Body of pancreas (tissue), 4 donors: ENCODE results near the gene C1orf52. TPM values are rescaled to one million over a fixed set of nuclear protein-coding genes. Genes with fewer than 3 reads are reported as not detected.

Experiments
- ATAC-seq: fragments of 150-250 bp; one replicate; pipeline ENCODE4 v1.9.1; 2016
- DNase-seq, 4 donors: peaks; one replicate each; pipeline ENCODE4 v3.0.0-alpha.2; 2019
- H3K27ac ChIP-seq, 4 donors: fragments of 200-600 bp; sonication (generic); 1 replicate in 3 of 4; 2 replicates in 1 of 4; pipeline versions ENCODE4 v1.5.1 to v1.6.1; 2016 to 2019; ENCODE audit warnings: mild to moderate bottlenecking in 1 of 4, mixed read lengths in 1 of 4, moderate library complexity in 1 of 4
- H3K27me3 ChIP-seq, 2 donors: fragments of 200-600 bp; sonication (generic); one replicate each; pipeline ENCODE4 v1.6.0; 2016; ENCODE audit warnings: mild to moderate bottlenecking in 1 of 2
- H3K36me3 ChIP-seq, 2 donors: fragments of 200-600 bp; sonication (generic); replicated peaks in 1 of 2; 2 replicates each; pipeline ENCODE4 v1.5.1; 2016; ENCODE audit warnings: low read depth in 2 of 2; ENCODE audit not compliant: insufficient read depth in 1 of 2
- H3K4me1 ChIP-seq: fragments of 200-600 bp; sonication (generic); one replicate; pipeline ENCODE4 v1.6.0; 2016
- H3K4me3 ChIP-seq, 2 donors: fragments of 200-600 bp; sonication (generic); 1 replicate in 1 of 2; 2 replicates in 1 of 2; pipeline ENCODE4 v1.5.1; 2016 to 2019
- H3K9me3 ChIP-seq, 3 donors: fragments of 200-600 bp; sonication (generic); 1 replicate in 2 of 3; 2 replicates in 1 of 3; pipeline ENCODE4 v1.5.1; 2016
- CTCF ChIP-seq, 7 experiments: fragments of 450-650 bp in 4 of 7; fragments of 200-600 bp in 3 of 7; sonication (generic) in 3 of 7; IDR thresholded peaks; one replicate each; pipeline ENCODE4 v1.5.1; 2016 to 2019; ENCODE audit warnings: antibody characterized with exemption in 7 of 7
- POLR2A ChIP-seq, 3 donors: fragments of 450-650 bp; IDR thresholded peaks; one replicate each; pipeline ENCODE4 v1.6.1; 2016; ENCODE audit warnings: antibody characterized with exemption in 3 of 3, mild to moderate bottlenecking in 2 of 3
- WGBS, 2 donors: methylation state at CpG; one replicate each; pipeline ENCODE4 v1.1.5; 2017; 5-methylcytosine and 5-hydroxymethylcytosine counted together
- intact Hi-C: fragments of 100-400 bp; cut with DNase I; formaldehyde crosslinking; loops from one replicate; pipeline ENCODE4 v1.15.1; 2023
- total RNA-seq, 2 donors: library from RNA; depleted of rRNA; stranded (reverse); fragments of >200 nt; gene quantifications; one replicate each; pipeline ENCODE4 v1.1.0, GENCODE V29; 2016

Gene C1orf52
- total RNA-seq, 2 donors from 2014 or later: 6.6 to 20.2 TPM

- no peak for TF ChIP-seq POLR2A (IDR thresholded peaks at IDR 0.05)
- Histone ChIP-seq H3K36me3 (no peaks in the 10 kb centered on the region), H3K27ac (no peak overlapping the region), H3K4me1 (peaks cover 17% of the 10 kb centered on the region), H3K4me3 (no peak overlapping the region), H3K27me3 (no peaks in the 10 kb centered on the region), H3K9me3 (no peaks in the 10 kb centered on the region)
- intact Hi-C loops: no loop called here
- no peak for DNase-seq
- 88 to 90% methylated on average over 2 of the region's 2 CpGs for WGBS, 2 donors
- no peak for ATAC-seq
Observed at GRCh38 chr1:85203573-85204171, 55.8 kb downstream of the C1orf52 start.

- Histone ChIP-seq H3K4me3 (no peak overlapping the region), H3K27ac (peak overlapping the region in 2 of 4 donors; percentile 94 to 99), H3K4me1 (peaks cover 21% of the 10 kb centered on the region), H3K36me3 (no peaks in the 10 kb centered on the region), H3K9me3 (no peaks in the 10 kb centered on the region), H3K27me3 (no peaks in the 10 kb centered on the region)
- TF ChIP-seq CTCF (IDR thresholded peaks at IDR 0.05): no peak
- no peak for TF ChIP-seq POLR2A (IDR thresholded peaks at IDR 0.05)
- 67 to 71% methylated on average over 2 of the region's 2 CpGs for WGBS, 2 donors
- ATAC-seq (no peak), DNase-seq (no peak)
- intact Hi-C loops: no loop called here
Observed at GRCh38 chr1:85202864-85203255, 56.6 kb downstream of the C1orf52 start.

- intact Hi-C loops: no loop called here
- Histone ChIP-seq H3K27ac (peak overlapping the region; percentile 77 to 99 (median 96)), H3K9me3 (no peaks in the 10 kb centered on the region), H3K36me3 (no peaks in the 10 kb centered on the region), H3K4me3 (peak overlapping the region; percentile 67 to 86), H3K27me3 (no peaks in the 10 kb centered on the region), H3K4me1 (peaks cover 24% of the 10 kb centered on the region)
- DNase-seq (peak in 2 of 4 donors; percentile 58 to 65), ATAC-seq (peak; percentile 34)
- WGBS, 2 donors: 3 to 5% methylated on average over 14 of the region's 14 CpGs
- TF ChIP-seq CTCF (IDR thresholded peaks at IDR 0.05) (no peak), POLR2A (IDR thresholded peaks at IDR 0.05) (no peak)
Observed at GRCh38 chr1:85202092-85202863, 57.2 kb downstream of the C1orf52 start.

- peak; percentile 77 to 84 (median 80) for DNase-seq
- TF ChIP-seq POLR2A (IDR thresholded peaks at IDR 0.05): peak; percentile 59 to 83 (median 76)
- peak in 3 of 7 experiments; percentile 6 to 18 (median 13) for TF ChIP-seq CTCF (IDR thresholded peaks at IDR 0.05)
- Histone ChIP-seq H3K27me3 (no peaks in the 10 kb centered on the region), H3K36me3 (no peaks in the 10 kb centered on the region), H3K4me3 (peak overlapping the region; percentile 67 to 86), H3K4me1 (peaks cover 26% of the 10 kb centered on the region), H3K9me3 (no peaks in the 10 kb centered on the region), H3K27ac (peak overlapping the region; percentile 77 to 99 (median 96))
- 1% methylated on average over 45 to 80 of the region's 81 CpGs for WGBS, 2 donors
- ATAC-seq: peak; percentile 81
- intact Hi-C loops: no loop called here
Observed at GRCh38 chr1:85201340-85202091, 57.9 kb downstream of the C1orf52 start.
